ENCODE measurements around the gene LRRC71.

DNA sequence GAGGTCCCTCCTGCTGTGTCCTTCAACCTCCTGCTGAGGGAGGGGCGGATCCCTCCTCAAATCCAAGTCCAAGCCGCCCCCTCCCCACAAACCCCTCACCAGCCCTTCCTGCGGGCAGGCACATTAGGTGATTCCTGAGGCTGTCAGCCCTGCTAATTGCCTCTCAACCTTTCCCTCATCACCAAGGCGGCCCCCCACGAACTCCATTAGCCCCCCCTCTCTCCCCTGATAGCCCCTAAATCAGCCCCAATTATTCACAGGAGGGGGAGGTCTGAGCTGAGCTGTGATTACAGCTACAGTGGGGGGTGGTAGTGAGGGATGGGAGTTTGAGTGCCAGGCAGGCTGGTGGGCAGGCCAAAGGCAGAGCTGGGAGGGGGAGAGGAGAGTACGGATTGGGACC, 32.7 kb upstream of the LRRC71 start:
- TF ChIP-seq POLR2AphosphoS5 (IDR thresholded peaks at IDR 0.05; ENCODE audit: low read depth, low read length) (no peak), TAF1 (IDR thresholded peaks at IDR 0.05; ENCODE audit: borderline replicate concordance, low read depth, low read length) (no peak), POLR2A (IDR thresholded peaks at IDR 0.05; ENCODE audit: low read depth, low read length) (no peak)

Data from GM12892 (cell line).